ENCODE measurements around the gene HSDL1.

The HSDL1 gene

GRCh38 chr16:84144859-84145639, at the start of gene HSDL1, which contains the start of gene DNAAF1:
TSS of gene HSDL1 (minus strand) at chr16:84145177. CDS start at chr16:84131321, 13,856 bp downstream.
TSS of gene DNAAF1 (plus strand) at chr16:84145308. CDS start at chr16:84145441, 133 bp downstream.
- peak in 1 of 2 experiments; percentile 57 for DNase-seq

- DNase-seq, result no peak
Measured at GRCh38 chr16:84194018-84194417, 49.0 kb upstream of the HSDL1 start.

GRCh38 chr16:84193480-84193879, 48.5 kb upstream of the HSDL1 start:
- no peak for DNase-seq

- no peak for DNase-seq
Measured at GRCh38 chr16:84191466-84191865, 46.5 kb upstream of the HSDL1 start.

GRCh38 chr16:84190731-84191388, 45.9 kb upstream of the HSDL1 start, which contains the start of gene ADAD2:
TSS of gene ADAD2 (plus strand) at chr16:84191157. CDS start at chr16:84191231, 74 bp downstream.
- no peak for DNase-seq

- peak; percentile 65 to 82 for DNase-seq
Measured at GRCh38 chr16:84186685-84187437, 41.9 kb upstream of the HSDL1 start, which contains the start of gene TAF1C. TSS of gene TAF1C (minus strand) at chr16:84187057. CDS start at chr16:84184988, 2,069 bp downstream.

- DNase-seq, result no peak
Measured at GRCh38 chr16:84184775-84185174, 39.8 kb upstream of the HSDL1 start.

- DNase-seq, result no peak
Measured at GRCh38 chr16:84183911-84184591, 39.1 kb upstream of the HSDL1 start.

GRCh38 chr16:84183572-84183875, 38.5 kb upstream of the HSDL1 start:
- no peak for DNase-seq

GRCh38 chr16:84182680-84183571, 37.9 kb upstream of the HSDL1 start:
- DNase-seq, result no peak

GRCh38 chr16:84182104-84182503, 37.1 kb upstream of the HSDL1 start:
- DNase-seq, result no peak

- DNase-seq, result no peak
Measured at GRCh38 chr16:84181144-84181915, 36.4 kb upstream of the HSDL1 start.

GRCh38 chr16:84180519-84181140, 35.7 kb upstream of the HSDL1 start:
- DNase-seq, result no peak

GRCh38 chr16:84179612-84180320, 34.8 kb upstream of the HSDL1 start:
- DNase-seq, result no peak

- no peak for DNase-seq
Measured at GRCh38 chr16:84178892-84179611, 34.1 kb upstream of the HSDL1 start.

GRCh38 chr16:84178146-84178765, 33.3 kb upstream of the HSDL1 start:
- DNase-seq, result no peak

GRCh38 chr16:84177741-84178073, 32.7 kb upstream of the HSDL1 start:
- no peak for DNase-seq

GRCh38 chr16:84176192-84177053, 31.4 kb upstream of the HSDL1 start:
- DNase-seq, result no peak
